SK-N-SH (cell line): Measurements from ENCODE around the gene CKM. TPM values are rescaled to one million over a fixed set of nuclear protein-coding genes. Genes with fewer than 3 reads are reported as not detected.

Experiments used
- CTCF ChIA-PET: fragments of 300-600, 350-600 bp; formaldehyde crosslinking; extraction: SDS; loops from one replicate; lab custom pipeline; 2021; lab: Yijun Ruan, JAX
- POLR2A ChIA-PET: fragments of 350-600 bp; sonication (Branson Sonifier 250); formaldehyde crosslinking; extraction: SDS; loops from one replicate; lab custom pipeline; 2020; ENCODE audit warnings: antibody characterized with exemption, inconsistent platforms; lab: Yijun Ruan, JAX
- DNase-seq: peaks from one replicate; pipeline ENCODE4 v3.0.0; 2012
- H2AFZ ChIP-seq: fragments of 200-600 bp; sonication (generic); 2 replicates; pipeline ENCODE4 v1.8.1; 2016; ENCODE audit warnings: antibody characterized with exemption, mild to moderate bottlenecking, low read depth
- H3F3A ChIP-seq: fragments of 200-600 bp; sonication (generic); replicated peaks from 2 replicates; pipeline ENCODE3; 2016; ENCODE audit warnings: antibody characterized with exemption, mild to moderate bottlenecking; ENCODE audit not compliant: insufficient read depth
- H3K27ac ChIP-seq, 2 experiments: fragments of 200-500 bp in 1 of 2; fragments of 200-600 bp in 1 of 2; sonication (Bioruptor generic) in 1 of 2; sonication (generic), shearing (Covaris generic) in 1 of 2; 2 replicates each; pipeline versions ENCODE4 v1.5.1 to v1.6.1; 2014 to 2016; ENCODE audit warnings: low read depth in 2 of 2, inconsistent platforms in 1 of 2, low read length in 1 of 2, mild to moderate bottlenecking in 1 of 2, mixed read lengths in 1 of 2
- H3K27me3 ChIP-seq: fragments of 200-600 bp; sonication (generic), shearing (Covaris generic); 2 replicates; pipeline ENCODE4 v1.6.1; 2016; ENCODE audit warnings: mixed run types; ENCODE audit not compliant: insufficient read depth
- H3K36me3 ChIP-seq, 2 experiments: fragments of 200-500 bp in 1 of 2; fragments of 200-600 bp in 1 of 2; sonication (Bioruptor generic) in 1 of 2; sonication (generic) in 1 of 2; replicated peaks in 1 of 2; 2 replicates each; pipeline versions ENCODE3 to v1.5.1; 2014 to 2016; ENCODE audit warnings: low read length in 1 of 2, mild to moderate bottlenecking in 1 of 2; ENCODE audit not compliant: insufficient read depth in 2 of 2, control insufficient read depth in 1 of 2
- H3K4me1 ChIP-seq, 2 experiments: fragments of 200-500 bp in 1 of 2; fragments of 200-600 bp in 1 of 2; sonication (Bioruptor generic) in 1 of 2; sonication (generic), shearing (Covaris generic) in 1 of 2; 2 replicates each; pipeline versions ENCODE4 v1.5.1 to v1.6.1; 2014 to 2016; ENCODE audit warnings: low read depth in 1 of 2, low read length in 1 of 2, mixed run types in 1 of 2; ENCODE audit not compliant: insufficient read depth in 2 of 2, control insufficient read depth in 1 of 2
- H3K4me2 ChIP-seq: fragments of 200-600 bp; sonication (generic), shearing (Covaris generic); 2 replicates; pipeline ENCODE4 v1.6.1; 2017; ENCODE audit warnings: mixed run types
- H3K4me3 ChIP-seq, 2 experiments: fragments of 200-500 bp in 1 of 2; fragments of 200-600 bp in 1 of 2; sonication (Bioruptor generic) in 1 of 2; sonication (generic), shearing (Covaris generic) in 1 of 2; 2 replicates each; pipeline versions ENCODE4 v1.5.1 to v1.8.1; 2014 to 2016; ENCODE audit warnings: low read depth in 2 of 2, inconsistent platforms in 1 of 2, low read length in 1 of 2, mild to moderate bottlenecking in 1 of 2, mixed read lengths in 1 of 2, moderate library complexity in 1 of 2
- H3K79me2 ChIP-seq: fragments of 200-600 bp; sonication (generic); 2 replicates; pipeline ENCODE4 v1.8.1; 2017; ENCODE audit warnings: mild to moderate bottlenecking; ENCODE audit not compliant: insufficient read depth
- H3K9ac ChIP-seq: fragments of 200-600 bp; sonication (generic); 2 replicates; pipeline ENCODE4 v1.6.1; 2017; ENCODE audit warnings: mixed run types
- H3K9me2 ChIP-seq: fragments of 200-600 bp; sonication (generic); 2 replicates; pipeline ENCODE4 v1.6.1; 2017; ENCODE audit warnings: mixed run types
- H3K9me3 ChIP-seq: fragments of 200-600 bp; sonication (generic); 2 replicates; pipeline ENCODE4 v1.6.1; 2017; ENCODE audit warnings: mixed run types, mild to moderate bottlenecking, moderate library complexity
- H4K20me1 ChIP-seq: fragments of 200-600 bp; sonication (generic); 2 replicates; pipeline ENCODE4 v1.6.1; 2017; ENCODE audit warnings: mild to moderate bottlenecking, mixed run types; ENCODE audit not compliant: insufficient read depth
- FOXJ3 ChIP-seq: sonication (generic); formaldehyde crosslinking; IDR thresholded peaks from 2 replicates; pipeline ENCODE4 v1.5.1; 2020; ENCODE audit warnings: mild to moderate bottlenecking, missing genetic modification reagents
- FOXM1 ChIP-seq: IDR thresholded peaks from 2 replicates; pipeline ENCODE4 v1.4.0; 2012; ENCODE audit warnings: low read depth, mild to moderate bottlenecking
- GATA2 ChIP-seq: sonication (generic); formaldehyde crosslinking; IDR thresholded peaks from 2 replicates; pipeline ENCODE4 v1.5.0; 2020; ENCODE audit warnings: mild to moderate bottlenecking, missing genetic modification reagents
- JUND ChIP-seq: IDR thresholded peaks from 2 replicates; pipeline ENCODE4 v1.4.0; 2012
- NFIC ChIP-seq: IDR thresholded peaks from 2 replicates; pipeline ENCODE4 v1.4.0; 2012; ENCODE audit warnings: borderline replicate concordance
- RAD21 ChIP-seq: IDR thresholded peaks from 2 replicates; pipeline ENCODE4 v1.6.1; 2012; ENCODE audit warnings: mild to moderate bottlenecking, low read length
- RXRA ChIP-seq: IDR thresholded peaks from 2 replicates; pipeline ENCODE4 v1.4.0; 2012; ENCODE audit warnings: low read depth, mild to moderate bottlenecking, borderline replicate concordance
- TAF1 ChIP-seq: IDR thresholded peaks from 2 replicates; pipeline ENCODE4 v1.6.1; 2012; ENCODE audit warnings: low read depth, mild to moderate bottlenecking, low read length, moderate library complexity, borderline replicate concordance
- TCF12 ChIP-seq: IDR thresholded peaks from 2 replicates; pipeline ENCODE4 v1.4.0; 2012
- WGBS: methylation state at CpG from one replicate; pipeline ENCODE4 v1.1.6; 2017; ENCODE audit warnings: low lambda C conversion rate; 5-methylcytosine and 5-hydroxymethylcytosine counted together
- polyA plus RNA-seq, 3 experiments: library from polyadenylated mRNA; depleted of rRNA; stranded (reverse); fragments of >200 nt; gene quantifications; 2 replicates each; pipeline ENCODE4 v1.2.3, GENCODE V29; 2012
- TF ChIP-seq, protein P1 (sequence below): IDR thresholded peaks from 2 replicates; pipeline ENCODE4 v1.6.1; 2012; ENCODE audit warnings: mild to moderate bottlenecking, low read depth, low read length, moderate library complexity
- TF ChIP-seq, protein P2 (sequence below): IDR thresholded peaks from 2 replicates; pipeline ENCODE4; 2012
- TF ChIP-seq, protein P3 (sequence below): IDR thresholded peaks from 2 replicates; pipeline ENCODE4 v1.4.0; 2012; ENCODE audit warnings: low read depth, borderline replicate concordance

Gene CKM
- polyA plus RNA-seq, 1 of the 3 experiments (the other 2 are of a cell fraction), result 0.05 TPM

DNA sequence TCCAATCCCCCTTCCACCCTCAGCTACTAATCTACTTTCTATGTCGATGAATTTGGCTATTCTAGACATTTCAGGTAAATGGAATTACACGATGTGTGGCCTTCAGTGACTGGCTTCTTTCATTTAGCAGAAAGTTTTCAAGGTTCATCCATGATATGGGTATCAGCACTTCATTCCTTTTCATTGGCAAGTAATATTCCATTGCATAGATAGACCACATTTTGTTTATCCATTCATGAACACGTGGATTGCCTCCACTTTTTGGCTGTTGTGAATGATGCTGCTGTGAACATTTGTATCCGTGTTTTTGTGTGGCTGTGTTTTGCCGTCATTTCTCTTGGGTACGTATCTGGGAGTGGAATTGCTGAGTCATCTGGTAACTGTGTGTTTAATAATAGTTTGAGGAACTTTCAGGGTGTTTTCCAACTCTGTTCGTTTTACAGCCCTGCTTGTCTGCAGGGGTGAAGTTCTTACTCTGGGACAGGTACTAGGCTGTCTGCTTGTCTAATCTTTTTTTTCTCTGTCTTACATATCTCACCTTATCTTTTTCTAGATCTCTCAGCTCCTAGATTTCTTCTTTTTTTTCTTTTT is 39.1 kb downstream of the CKM start:
- Histone ChIP-seq H3K4me3 (no peak overlapping the region), H3K4me1 (no peaks in the 10 kb centered on the region), H3K9ac (no peak overlapping the region), H3K4me2 (no peak overlapping the region), H3K9me2 (no peaks in the 10 kb centered on the region), H3K27ac (no peak overlapping the region)
- WGBS, result 80% methylated on average over 7 of the region's 7 CpGs
- CTCF ChIA-PET, result no interaction called here
- no peak for TF ChIP-seq TCF12
- TF ChIP-seq JUND, result no peak
- no peak for TF ChIP-seq RXRA
- no peak for TF ChIP-seq GATA2 (CRISPR knock-in tag)
- TF ChIP-seq TAF1, result no peak
- TF ChIP-seq, protein P1, sequence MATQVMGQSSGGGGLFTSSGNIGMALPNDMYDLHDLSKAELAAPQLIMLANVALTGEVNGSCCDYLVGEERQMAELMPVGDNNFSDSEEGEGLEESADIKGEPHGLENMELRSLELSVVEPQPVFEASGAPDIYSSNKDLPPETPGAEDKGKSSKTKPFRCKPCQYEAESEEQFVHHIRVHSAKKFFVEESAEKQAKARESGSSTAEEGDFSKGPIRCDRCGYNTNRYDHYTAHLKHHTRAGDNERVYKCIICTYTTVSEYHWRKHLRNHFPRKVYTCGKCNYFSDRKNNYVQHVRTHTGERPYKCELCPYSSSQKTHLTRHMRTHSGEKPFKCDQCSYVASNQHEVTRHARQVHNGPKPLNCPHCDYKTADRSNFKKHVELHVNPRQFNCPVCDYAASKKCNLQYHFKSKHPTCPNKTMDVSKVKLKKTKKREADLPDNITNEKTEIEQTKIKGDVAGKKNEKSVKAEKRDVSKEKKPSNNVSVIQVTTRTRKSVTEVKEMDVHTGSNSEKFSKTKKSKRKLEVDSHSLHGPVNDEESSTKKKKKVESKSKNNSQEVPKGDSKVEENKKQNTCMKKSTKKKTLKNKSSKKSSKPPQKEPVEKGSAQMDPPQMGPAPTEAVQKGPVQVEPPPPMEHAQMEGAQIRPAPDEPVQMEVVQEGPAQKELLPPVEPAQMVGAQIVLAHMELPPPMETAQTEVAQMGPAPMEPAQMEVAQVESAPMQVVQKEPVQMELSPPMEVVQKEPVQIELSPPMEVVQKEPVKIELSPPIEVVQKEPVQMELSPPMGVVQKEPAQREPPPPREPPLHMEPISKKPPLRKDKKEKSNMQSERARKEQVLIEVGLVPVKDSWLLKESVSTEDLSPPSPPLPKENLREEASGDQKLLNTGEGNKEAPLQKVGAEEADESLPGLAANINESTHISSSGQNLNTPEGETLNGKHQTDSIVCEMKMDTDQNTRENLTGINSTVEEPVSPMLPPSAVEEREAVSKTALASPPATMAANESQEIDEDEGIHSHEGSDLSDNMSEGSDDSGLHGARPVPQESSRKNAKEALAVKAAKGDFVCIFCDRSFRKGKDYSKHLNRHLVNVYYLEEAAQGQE, result no peak
- no peak for TF ChIP-seq FOXM1
- TF ChIP-seq, protein P2, sequence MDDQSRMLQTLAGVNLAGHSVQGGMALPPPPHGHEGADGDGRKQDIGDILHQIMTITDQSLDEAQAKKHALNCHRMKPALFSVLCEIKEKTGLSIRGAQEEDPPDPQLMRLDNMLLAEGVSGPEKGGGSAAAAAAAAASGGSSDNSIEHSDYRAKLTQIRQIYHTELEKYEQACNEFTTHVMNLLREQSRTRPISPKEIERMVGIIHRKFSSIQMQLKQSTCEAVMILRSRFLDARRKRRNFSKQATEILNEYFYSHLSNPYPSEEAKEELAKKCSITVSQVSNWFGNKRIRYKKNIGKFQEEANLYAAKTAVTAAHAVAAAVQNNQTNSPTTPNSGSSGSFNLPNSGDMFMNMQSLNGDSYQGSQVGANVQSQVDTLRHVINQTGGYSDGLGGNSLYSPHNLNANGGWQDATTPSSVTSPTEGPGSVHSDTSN, result no peak
- TF ChIP-seq FOXJ3 (CRISPR knock-in tag), result no peak
- no peak for TF ChIP-seq NFIC
- TF ChIP-seq, protein P3, sequence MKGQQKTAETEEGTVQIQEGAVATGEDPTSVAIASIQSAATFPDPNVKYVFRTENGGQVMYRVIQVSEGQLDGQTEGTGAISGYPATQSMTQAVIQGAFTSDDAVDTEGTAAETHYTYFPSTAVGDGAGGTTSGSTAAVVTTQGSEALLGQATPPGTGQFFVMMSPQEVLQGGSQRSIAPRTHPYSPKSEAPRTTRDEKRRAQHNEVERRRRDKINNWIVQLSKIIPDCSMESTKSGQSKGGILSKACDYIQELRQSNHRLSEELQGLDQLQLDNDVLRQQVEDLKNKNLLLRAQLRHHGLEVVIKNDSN, result no peak
- TF ChIP-seq RAD21, result no peak
- TF ChIP-seq, all 33 proteins: peak for 0
- H3K9me3 ChIP-seq, result no peaks in the 10 kb centered on the region
- H3K27me3 ChIP-seq, result no peaks in the 10 kb centered on the region
- no peaks in the 10 kb centered on the region for H4K20me1 ChIP-seq
- no peak overlapping the region for H2AFZ ChIP-seq
- POLR2A ChIA-PET, result interaction anchor here (0.8 kb wide), 1 partner anchor 8 kb away, joined by 3 read pairs; no protein-coding TSS in a partner anchor
- no peak for DNase-seq
- no peaks in the 10 kb centered on the region for H3K79me2 ChIP-seq
- no peaks in the 10 kb centered on the region for H3F3A ChIP-seq
- peaks cover 4 to 22% of the 10 kb centered on the region in 2 experiments for H3K36me3 ChIP-seq
